Activated naive CD8-positive, alpha-beta T cell treated with anti-CD3 and anti-CD28 coated beads for 36 hours (primary cell): ENCODE results near the gene ADAM33. TPM values are rescaled to one million over a fixed set of nuclear protein-coding genes. Genes with fewer than 3 reads are reported as not detected.

ENCODE experiments used
- DNase-seq: peaks from one replicate; pipeline ENCODE4 v3.0.0; 2021
- H3K27ac Mint-ChIP-seq: one replicate; pipeline ENCODE4 v1.8.0; 2022; ENCODE audit warnings: mild to moderate bottlenecking, moderate library complexity, mixed read lengths
- H3K27me3 Mint-ChIP-seq: one replicate; pipeline ENCODE4 v1.8.0; 2022; ENCODE audit warnings: mild to moderate bottlenecking, mixed read lengths
- H3K36me3 Mint-ChIP-seq: one replicate; pipeline ENCODE4 v1.8.0; 2021; ENCODE audit warnings: mild to moderate bottlenecking, mixed read lengths
- H3K4me1 Mint-ChIP-seq: one replicate; pipeline ENCODE4 v1.8.0; 2021; ENCODE audit warnings: mixed read lengths
- H3K4me3 Mint-ChIP-seq: one replicate; pipeline ENCODE4 v1.8.0; 2022; ENCODE audit warnings: mild to moderate bottlenecking, moderate library complexity, mixed read lengths
- H3K9me3 Mint-ChIP-seq: one replicate; pipeline ENCODE4 v1.8.0; 2022; ENCODE audit warnings: mixed read lengths
- total RNA-seq, 2 experiments: library from RNA; stranded (reverse); gene quantifications; one replicate each; pipeline ENCODE4 v1.2.3, GENCODE V29; 2021

ADAM33 gene
- total RNA-seq, 2 experiments from 2014 or later, result not detected

DNA sequence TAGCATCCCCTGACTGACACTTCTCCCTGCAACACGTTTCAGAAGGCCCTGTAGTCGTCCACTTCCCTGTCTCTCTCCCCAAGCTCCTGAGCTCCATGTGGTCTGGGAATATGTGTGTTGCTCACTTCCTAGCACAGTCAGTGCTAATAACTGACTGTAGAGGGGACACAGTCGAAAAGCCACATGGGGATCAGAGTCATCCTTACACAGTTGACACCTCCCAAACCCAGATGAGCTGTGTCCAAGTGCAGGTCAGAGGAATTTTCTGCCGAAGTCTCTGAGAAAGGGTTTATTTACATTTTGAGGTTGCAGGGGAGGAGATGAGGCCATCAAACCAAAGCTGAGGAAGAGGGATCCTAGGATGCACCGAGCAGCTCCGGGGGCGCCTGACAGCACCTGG lies 3.5 kb upstream of the ADAM33 start:
- Mint-ChIP-seq H3K36me3 (no peaks in the 10 kb centered on the region), H3K4me1 (no peaks in the 10 kb centered on the region), H3K27ac (no peak overlapping the region), H3K27me3 (peaks cover 32% of the 10 kb centered on the region), H3K9me3 (no peaks in the 10 kb centered on the region), H3K4me3 (no peak overlapping the region)
- DNase-seq, result no peak

DNA sequence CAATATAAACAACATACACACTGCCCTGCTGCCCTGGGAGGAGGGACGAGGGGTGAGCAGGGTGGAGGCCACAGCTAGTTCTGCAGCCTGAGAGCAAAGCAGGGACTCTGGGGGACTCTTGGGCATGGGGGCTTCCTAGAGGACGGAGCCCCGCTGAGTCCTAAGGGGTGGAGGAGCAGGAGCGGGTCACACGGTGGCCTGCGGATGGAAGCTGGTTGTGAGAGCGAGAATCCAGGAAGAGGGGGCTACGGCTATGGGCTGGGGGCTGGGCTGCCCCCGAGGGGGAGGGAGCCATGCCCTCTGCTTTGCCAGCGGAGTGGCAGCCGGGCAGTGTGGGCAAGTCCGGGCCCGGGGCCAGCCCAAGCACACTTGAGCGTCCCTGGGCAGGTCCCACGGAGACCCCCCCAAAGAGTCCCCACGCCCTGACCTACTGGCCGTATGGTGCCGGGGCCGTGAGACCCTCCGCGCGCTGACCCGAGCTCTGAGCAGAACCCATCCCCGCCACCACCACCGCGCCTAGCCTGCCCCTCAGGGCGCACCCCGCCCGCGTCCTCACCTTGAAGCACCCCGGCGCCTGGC lies 369 bp downstream of the ADAM33 start:
- H3K4me3 Mint-ChIP-seq, result no peak overlapping the region
- H3K4me1 Mint-ChIP-seq, result peaks cover 2% of the 10 kb centered on the region
- no peaks in the 10 kb centered on the region for H3K9me3 Mint-ChIP-seq
- H3K27me3 Mint-ChIP-seq, result peaks cover 52% of the 10 kb centered on the region
- no peak overlapping the region for H3K27ac Mint-ChIP-seq
- DNase-seq, result no peak
- no peaks in the 10 kb centered on the region for H3K36me3 Mint-ChIP-seq

GRCh38 chr20:3680701-3681351 lies 984 bp downstream of the ADAM33 start:
- Mint-ChIP-seq H3K27me3 (peaks cover 55% of the 10 kb centered on the region), H3K9me3 (no peaks in the 10 kb centered on the region), H3K4me3 (no peak overlapping the region), H3K4me1 (peaks cover 2% of the 10 kb centered on the region), H3K36me3 (no peaks in the 10 kb centered on the region), H3K27ac (no peak overlapping the region)
- no peak for DNase-seq

GRCh38 chr20:3679749-3680700 lies 1.8 kb downstream of the ADAM33 start:
- Mint-ChIP-seq H3K9me3 (no peaks in the 10 kb centered on the region), H3K4me1 (peaks cover 2% of the 10 kb centered on the region), H3K4me3 (no peak overlapping the region), H3K27me3 (peaks cover 63% of the 10 kb centered on the region), H3K27ac (no peak overlapping the region), H3K36me3 (no peaks in the 10 kb centered on the region)
- no peak for DNase-seq

GRCh38 chr20:3678856-3679720 lies 2.7 kb downstream of the ADAM33 start:
- Mint-ChIP-seq H3K9me3 (no peaks in the 10 kb centered on the region), H3K36me3 (no peaks in the 10 kb centered on the region), H3K27me3 (peaks cover 72% of the 10 kb centered on the region), H3K4me3 (no peak overlapping the region), H3K27ac (no peak overlapping the region), H3K4me1 (peaks cover 2% of the 10 kb centered on the region)
- no peak for DNase-seq

GRCh38 chr20:3678198-3678597 lies 3.6 kb downstream of the ADAM33 start:
- Mint-ChIP-seq H3K36me3 (no peaks in the 10 kb centered on the region), H3K4me1 (peaks cover 2% of the 10 kb centered on the region), H3K27ac (no peak overlapping the region), H3K9me3 (no peaks in the 10 kb centered on the region), H3K27me3 (peaks cover 70% of the 10 kb centered on the region), H3K4me3 (no peak overlapping the region)
- no peak for DNase-seq

GRCh38 chr20:3677733-3678132 lies 4.1 kb downstream of the ADAM33 start:
- Mint-ChIP-seq H3K4me3 (no peak overlapping the region), H3K9me3 (no peaks in the 10 kb centered on the region), H3K27me3 (peaks cover 70% of the 10 kb centered on the region), H3K27ac (no peak overlapping the region), H3K4me1 (peaks cover 4% of the 10 kb centered on the region), H3K36me3 (no peaks in the 10 kb centered on the region)
- DNase-seq, result no peak

DNA sequence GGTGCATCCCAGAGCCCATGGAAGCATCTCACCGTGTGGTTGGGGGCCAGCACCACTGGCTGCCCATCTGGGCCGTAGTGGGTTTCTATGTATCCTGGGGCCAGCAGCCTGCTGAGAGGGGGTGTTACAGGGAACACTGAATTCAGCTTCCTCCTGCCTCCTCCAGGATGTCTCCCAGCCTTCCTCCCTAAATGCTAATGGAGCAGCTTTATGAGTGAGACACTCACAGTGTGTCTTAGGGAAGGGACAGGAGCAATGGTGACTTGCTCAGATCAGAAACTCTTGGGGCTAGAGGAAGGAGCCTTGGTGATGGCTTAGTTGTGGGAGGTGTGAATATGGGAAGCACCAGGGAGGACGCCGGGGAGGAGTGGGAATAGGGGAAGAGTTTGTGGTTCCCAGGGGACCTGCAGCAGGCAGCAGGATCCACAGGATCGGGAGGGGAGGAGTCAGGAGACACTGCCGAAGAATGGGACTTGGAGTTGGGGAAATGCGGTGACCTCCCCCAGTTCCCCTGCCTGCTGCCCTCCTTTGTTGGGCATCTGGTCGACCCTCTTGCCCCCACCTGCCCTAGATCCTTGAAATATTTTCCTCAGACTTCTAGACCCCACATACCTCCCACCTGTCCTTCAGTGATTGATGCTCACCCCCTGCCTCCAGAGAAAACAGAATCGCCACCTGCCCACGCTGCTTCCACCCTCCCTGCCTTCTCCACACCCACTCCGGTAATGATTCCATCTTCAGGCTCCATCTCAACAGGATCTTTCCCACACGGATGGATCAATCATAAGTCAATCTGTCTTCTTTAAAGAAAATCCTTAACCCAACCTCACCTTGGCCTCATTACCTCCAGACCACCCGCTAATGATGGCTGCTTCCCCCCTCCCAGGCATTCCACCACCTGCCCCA lies 6.6 kb downstream of the ADAM33 start:
- no peak for DNase-seq
- H3K27me3 Mint-ChIP-seq, result peaks cover 69% of the 10 kb centered on the region
- no peak overlapping the region for H3K4me3 Mint-ChIP-seq
- no peaks in the 10 kb centered on the region for H3K36me3 Mint-ChIP-seq
- H3K27ac Mint-ChIP-seq, result no peak overlapping the region
- no peaks in the 10 kb centered on the region for H3K9me3 Mint-ChIP-seq
- peaks cover 4% of the 10 kb centered on the region for H3K4me1 Mint-ChIP-seq

GRCh38 chr20:3674447-3674846 lies 7.4 kb downstream of the ADAM33 start:
- Mint-ChIP-seq H3K27me3 (peaks cover 67% of the 10 kb centered on the region), H3K27ac (no peak overlapping the region), H3K36me3 (no peaks in the 10 kb centered on the region)

DNA sequence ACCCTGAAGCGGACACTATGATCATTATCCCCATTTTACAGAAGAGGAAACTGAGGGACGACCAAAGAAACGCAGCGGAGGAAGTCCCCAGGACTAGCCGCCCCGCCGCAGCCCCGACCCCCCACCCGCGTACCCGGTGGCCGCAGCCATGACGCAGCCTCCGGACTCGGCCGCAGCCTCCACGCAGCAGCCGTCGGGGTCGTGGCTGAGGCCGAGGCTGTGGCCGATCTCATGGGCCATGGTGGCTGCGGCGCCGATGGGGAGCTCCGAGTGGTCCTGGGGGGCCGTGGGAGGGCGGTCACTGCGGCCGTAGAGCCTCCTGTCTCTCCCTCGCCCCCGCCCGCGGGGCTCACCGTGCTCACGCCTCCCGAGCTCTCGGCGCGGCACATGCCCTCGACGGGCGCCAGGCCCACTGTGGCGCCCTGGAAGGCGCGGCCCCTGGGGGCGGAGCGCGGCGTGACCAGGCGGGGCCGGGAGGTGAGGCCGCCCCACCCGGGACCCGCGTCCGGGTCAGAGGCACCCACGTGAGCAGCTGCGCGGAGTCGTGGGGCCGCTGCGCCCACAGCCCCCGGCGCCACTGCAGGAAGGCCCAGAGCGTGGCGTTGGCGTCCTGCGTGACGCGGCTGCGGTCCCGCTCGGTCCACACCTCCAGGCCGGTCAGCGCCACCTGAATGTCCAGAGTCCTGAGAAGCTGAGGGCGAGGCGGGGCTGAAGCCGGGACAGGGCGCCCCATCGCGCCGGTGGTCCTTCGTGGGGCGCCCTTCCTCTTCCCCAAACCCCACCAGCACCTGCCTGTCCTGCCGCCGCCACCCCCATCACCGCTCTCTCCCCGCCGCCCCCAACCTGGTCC lies 8.4 kb downstream of the ADAM33 start:
- no peaks in the 10 kb centered on the region for H3K36me3 Mint-ChIP-seq
- H3K9me3 Mint-ChIP-seq, result no peaks in the 10 kb centered on the region
- H3K4me1 Mint-ChIP-seq, result peaks cover 4% of the 10 kb centered on the region
- no peak overlapping the region for H3K27ac Mint-ChIP-seq
- no peak overlapping the region for H3K4me3 Mint-ChIP-seq
- peaks cover 60% of the 10 kb centered on the region for H3K27me3 Mint-ChIP-seq
- no peak for DNase-seq

More at GRCh38 chr20:3674447-3674846, 7.4 kb downstream of the ADAM33 start:
- Mint-ChIP-seq H3K4me3 (no peak overlapping the region), H3K4me1 (peaks cover 4% of the 10 kb centered on the region), H3K9me3 (no peaks in the 10 kb centered on the region)
- no peak for DNase-seq

DNA sequence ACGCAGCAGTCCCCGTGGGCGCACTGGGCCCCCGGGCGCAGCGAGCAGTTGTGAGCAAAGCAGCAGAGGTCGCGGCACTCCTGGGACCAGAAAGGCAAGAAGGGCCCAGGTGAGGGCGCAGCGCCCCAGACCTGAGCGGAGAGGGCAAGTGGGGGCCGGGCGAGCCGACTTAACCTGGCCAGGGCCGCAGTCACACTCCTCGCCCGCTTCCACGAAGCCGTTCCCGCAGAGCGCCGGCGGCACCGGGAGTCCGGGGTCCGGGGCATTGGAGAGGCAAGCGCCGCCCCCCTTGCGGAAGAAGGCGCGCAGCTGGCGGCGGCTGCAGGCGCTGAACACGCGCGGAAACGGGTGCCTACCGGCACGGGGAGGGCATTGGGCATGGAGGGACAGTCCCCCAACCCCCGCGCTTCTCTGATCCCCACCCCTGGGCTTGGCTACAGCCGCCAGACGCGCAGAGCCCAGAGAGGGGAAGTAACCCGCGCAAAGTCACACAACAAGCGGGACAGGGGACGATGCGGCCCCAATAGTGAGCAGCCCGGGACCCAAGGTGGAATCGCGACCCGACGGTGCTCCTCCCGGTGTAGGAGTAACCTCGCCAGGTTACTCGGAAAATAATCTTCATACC lies 9.2 kb downstream of the ADAM33 start:
- DNase-seq, result peak; percentile 9
- no peaks in the 10 kb centered on the region for H3K9me3 Mint-ChIP-seq
- H3K27me3 Mint-ChIP-seq, result peaks cover 58% of the 10 kb centered on the region
- H3K36me3 Mint-ChIP-seq, result no peaks in the 10 kb centered on the region
- no peak overlapping the region for H3K4me3 Mint-ChIP-seq
- H3K27ac Mint-ChIP-seq, result no peak overlapping the region
- H3K4me1 Mint-ChIP-seq, result peaks cover 4% of the 10 kb centered on the region

DNA sequence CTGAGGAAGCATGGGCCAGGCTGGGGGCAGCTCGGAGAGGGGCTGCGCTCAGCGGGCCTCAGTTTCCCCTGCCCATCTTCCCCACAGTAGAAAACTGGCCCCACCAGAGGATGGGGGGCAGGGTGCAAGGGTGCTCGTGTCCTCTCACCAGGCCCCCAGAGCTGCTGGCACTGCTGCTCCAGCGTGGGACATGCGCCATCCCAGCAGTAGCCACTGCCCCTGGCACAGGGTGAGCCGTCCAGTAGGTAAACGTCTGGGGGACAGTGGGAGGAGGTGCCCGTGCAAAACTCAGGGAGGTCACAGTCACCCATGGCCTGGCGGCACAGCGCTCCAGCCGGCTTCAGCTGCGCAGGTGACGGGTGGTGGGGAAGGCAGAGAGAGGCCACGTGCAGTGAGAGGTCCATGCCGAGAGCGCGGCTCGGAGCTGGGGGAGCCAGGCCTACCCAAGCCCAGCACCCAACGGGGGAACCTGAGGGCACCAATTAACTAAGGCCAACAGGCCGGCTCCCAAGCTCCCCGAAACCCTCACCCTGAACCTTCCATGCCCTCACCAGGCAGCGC lies 9.7 kb downstream of the ADAM33 start:
- Mint-ChIP-seq H3K4me1 (peaks cover 8% of the 10 kb centered on the region), H3K4me3 (no peak overlapping the region), H3K36me3 (no peaks in the 10 kb centered on the region), H3K9me3 (no peaks in the 10 kb centered on the region), H3K27me3 (peaks cover 56% of the 10 kb centered on the region), H3K27ac (no peak overlapping the region)
- DNase-seq, result no peak
